Fibroblast of lung (primary cell): ENCODE results near the gene DOCK4. TPM values are rescaled to one million over a fixed set of nuclear protein-coding genes. Genes with fewer than 3 reads are reported as not detected.

Source experiments
- DNase-seq, 2 donors: peaks; one replicate each; pipeline versions ENCODE4 v3.0.0 to v3.0.0-alpha.2; 2010; ENCODE audit warnings: low read depth in 2 of 2
- H2AFZ ChIP-seq: 2 replicates; pipeline ENCODE4 v1.5.1; 2012; ENCODE audit warnings: low read length, control low read depth, inconsistent platforms
- H3K27ac ChIP-seq: 2 replicates; pipeline ENCODE4 v1.5.1; 2011; ENCODE audit warnings: low read length, control low read depth; ENCODE audit not compliant: insufficient read depth
- H3K27me3 ChIP-seq: 2 replicates; pipeline ENCODE4 v1.5.1; 2011; ENCODE audit warnings: mild to moderate bottlenecking, low read length; ENCODE audit not compliant: control insufficient read depth, insufficient read depth
- H3K36me3 ChIP-seq: 2 replicates; pipeline ENCODE4 v1.5.1; 2011; ENCODE audit warnings: low read length; ENCODE audit not compliant: control insufficient read depth, insufficient read depth
- H3K4me1 ChIP-seq: 2 replicates; pipeline ENCODE4 v1.5.1; 2011; ENCODE audit warnings: low read length; ENCODE audit not compliant: control insufficient read depth, insufficient read depth; ENCODE audit errors: extremely low read depth
- H3K4me2 ChIP-seq: 2 replicates; pipeline ENCODE4 v1.5.1; 2011; ENCODE audit warnings: low read length, control low read depth; ENCODE audit not compliant: insufficient read depth; ENCODE audit errors: extremely low read depth
- H3K4me3 ChIP-seq, 4 experiments: fragments of 200-600 bp in 1 of 4; sonication (generic) in 1 of 4; replicated peaks in 1 of 4; 2 replicates each; pipeline ENCODE4 v1.5.1; 2011 to 2016; ENCODE audit warnings: low read length in 4 of 4, low read depth in 3 of 4, mild to moderate bottlenecking in 3 of 4, control low read depth in 2 of 4, inconsistent platforms in 1 of 4, mixed read lengths in 1 of 4; ENCODE audit not compliant: insufficient read depth in 1 of 4; ENCODE audit errors: control extremely low read depth in 1 of 4
- H3K79me2 ChIP-seq: 2 replicates; pipeline ENCODE4 v1.5.1; 2012; ENCODE audit warnings: mild to moderate bottlenecking, low read length, inconsistent platforms; ENCODE audit not compliant: control insufficient read depth, insufficient read depth
- H3K9ac ChIP-seq: 2 replicates; pipeline ENCODE4 v1.5.1; 2011; ENCODE audit warnings: mild to moderate bottlenecking, low read length, control low read depth; ENCODE audit not compliant: insufficient read depth
- H3K9me3 ChIP-seq: 2 replicates; pipeline ENCODE4 v1.5.1; 2012; ENCODE audit warnings: low read depth, low read length; ENCODE audit not compliant: control insufficient read depth, insufficient read depth
- H4K20me1 ChIP-seq: 2 replicates; pipeline ENCODE4 v1.5.1; 2011; ENCODE audit warnings: low read length; ENCODE audit not compliant: control insufficient read depth, insufficient read depth; ENCODE audit errors: extremely low read depth
- EZH2 ChIP-seq: IDR thresholded peaks from 2 replicates; pipeline ENCODE4 v1.5.1; 2012; ENCODE audit warnings: low read length, control low read depth, mild to moderate bottlenecking; ENCODE audit errors: missing control alignments
- polyA plus RNA-seq, 2 donors: library from polyadenylated mRNA; depleted of rRNA in 1 of 2; stranded (reverse) in 1 of 2; unstranded in 1 of 2; fragments of >200 nt; gene quantifications; 2 replicates each; pipeline ENCODE4 v1.2.1, GENCODE V29; 2011 to 2012; ENCODE audit warnings: missing spikeins in 1 of 2
- total RNA-seq: library from RNA; depleted of rRNA; stranded (reverse); fragments of >200 nt; gene quantifications from 2 replicates; pipeline ENCODE4 v1.2.1, GENCODE V29; 2014
- TF ChIP-seq, protein P1 (sequence below), 2 donors: IDR thresholded peaks in 1 of 2; conservative IDR thresholded peaks in 1 of 2; 1 replicate in 1 of 2; 2 replicates in 1 of 2; pipeline ENCODE4 v1.5.1; 2011 to 2012; ENCODE audit warnings: low read length in 2 of 2, control low read depth in 1 of 2, inconsistent platforms in 1 of 2, low read depth in 1 of 2, mild to moderate bottlenecking in 1 of 2

DOCK4 gene
- total and polyA plus RNA-seq, 2 donors (not counting 1 experiment from before 2014, with no cell fraction given) = 20.8 to 39.3 TPM

DNA sequence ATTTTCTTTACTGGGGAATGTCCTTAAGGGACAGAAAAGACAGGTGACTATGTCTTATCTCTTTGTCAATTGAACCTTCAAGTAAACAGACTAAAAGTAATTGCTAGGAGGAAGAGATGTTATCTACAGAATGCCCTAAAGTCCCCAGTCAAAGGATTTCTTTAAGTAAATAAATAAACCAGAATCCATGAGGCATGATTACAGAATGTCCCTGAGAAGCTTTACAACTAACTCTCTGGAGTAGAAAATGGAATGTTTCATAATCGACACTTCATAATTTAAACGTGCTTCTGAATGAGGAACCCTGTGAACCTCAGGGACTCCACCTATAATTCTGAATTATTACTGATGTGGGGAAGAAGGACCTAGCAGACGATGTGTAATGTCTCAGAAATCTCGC lies 456.0 kb downstream of the DOCK4 start:
- Histone ChIP-seq H3K79me2 (no peaks in the 10 kb centered on the region), H3K36me3 (no peaks in the 10 kb centered on the region), H3K27ac (no peak overlapping the region), H2AFZ (no peak overlapping the region), H3K9ac (no peak overlapping the region), H4K20me1 (no peaks in the 10 kb centered on the region), H3K4me1 (no peaks in the 10 kb centered on the region), H3K27me3 (no peaks in the 10 kb centered on the region), H3K4me3 (no peak overlapping the region), H3K9me3 (no peaks in the 10 kb centered on the region), H3K4me2 (no peak overlapping the region)
- DNase-seq = no peak
- TF ChIP-seq EZH2 = no peak
- TF ChIP-seq, protein P1, sequence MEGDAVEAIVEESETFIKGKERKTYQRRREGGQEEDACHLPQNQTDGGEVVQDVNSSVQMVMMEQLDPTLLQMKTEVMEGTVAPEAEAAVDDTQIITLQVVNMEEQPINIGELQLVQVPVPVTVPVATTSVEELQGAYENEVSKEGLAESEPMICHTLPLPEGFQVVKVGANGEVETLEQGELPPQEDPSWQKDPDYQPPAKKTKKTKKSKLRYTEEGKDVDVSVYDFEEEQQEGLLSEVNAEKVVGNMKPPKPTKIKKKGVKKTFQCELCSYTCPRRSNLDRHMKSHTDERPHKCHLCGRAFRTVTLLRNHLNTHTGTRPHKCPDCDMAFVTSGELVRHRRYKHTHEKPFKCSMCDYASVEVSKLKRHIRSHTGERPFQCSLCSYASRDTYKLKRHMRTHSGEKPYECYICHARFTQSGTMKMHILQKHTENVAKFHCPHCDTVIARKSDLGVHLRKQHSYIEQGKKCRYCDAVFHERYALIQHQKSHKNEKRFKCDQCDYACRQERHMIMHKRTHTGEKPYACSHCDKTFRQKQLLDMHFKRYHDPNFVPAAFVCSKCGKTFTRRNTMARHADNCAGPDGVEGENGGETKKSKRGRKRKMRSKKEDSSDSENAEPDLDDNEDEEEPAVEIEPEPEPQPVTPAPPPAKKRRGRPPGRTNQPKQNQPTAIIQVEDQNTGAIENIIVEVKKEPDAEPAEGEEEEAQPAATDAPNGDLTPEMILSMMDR (conservative IDR thresholded peaks at IDR 0.05 in 1 of 2, IDR thresholded peaks at IDR 0.05 in 1 of 2; ENCODE audit: low read depth in 1 of 2, low read length in 2 of 2) = no peak

DNA sequence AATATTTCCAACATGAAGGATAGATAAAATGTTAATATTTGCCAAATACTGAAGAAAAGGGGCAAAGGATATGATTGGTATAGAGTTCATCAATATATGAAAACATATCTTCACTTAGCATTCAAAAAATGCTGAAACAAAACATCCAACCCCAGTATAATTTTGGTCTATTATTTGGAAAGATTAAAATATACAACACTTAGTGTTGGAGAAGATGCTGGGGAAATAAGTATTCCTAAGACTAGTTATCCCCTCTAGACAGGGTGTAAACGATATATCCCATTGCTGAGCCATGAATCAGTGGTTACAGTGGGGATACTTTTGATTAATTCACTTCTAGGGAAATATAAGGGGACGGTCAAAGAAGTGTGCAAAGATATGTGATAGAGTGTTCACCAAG lies 456.6 kb downstream of the DOCK4 start:
- TF ChIP-seq, protein P1 (conservative IDR thresholded peaks at IDR 0.05 in 1 of 2, IDR thresholded peaks at IDR 0.05 in 1 of 2; ENCODE audit: low read depth in 1 of 2, low read length in 2 of 2) = no peak
- no peak for TF ChIP-seq EZH2
- no peaks in the 10 kb centered on the region for H3K36me3 ChIP-seq
- H3K4me1 ChIP-seq = no peaks in the 10 kb centered on the region
- no peaks in the 10 kb centered on the region for H3K79me2 ChIP-seq
- H3K4me2 ChIP-seq = no peak overlapping the region
- DNase-seq = no peak
- no peak overlapping the region for H3K9ac ChIP-seq
- H3K4me3 ChIP-seq = no peak overlapping the region
- no peaks in the 10 kb centered on the region for H4K20me1 ChIP-seq
- H3K27ac ChIP-seq = no peak overlapping the region
- H3K9me3 ChIP-seq = no peaks in the 10 kb centered on the region
- H3K27me3 ChIP-seq = no peaks in the 10 kb centered on the region
- no peak overlapping the region for H2AFZ ChIP-seq

DNA sequence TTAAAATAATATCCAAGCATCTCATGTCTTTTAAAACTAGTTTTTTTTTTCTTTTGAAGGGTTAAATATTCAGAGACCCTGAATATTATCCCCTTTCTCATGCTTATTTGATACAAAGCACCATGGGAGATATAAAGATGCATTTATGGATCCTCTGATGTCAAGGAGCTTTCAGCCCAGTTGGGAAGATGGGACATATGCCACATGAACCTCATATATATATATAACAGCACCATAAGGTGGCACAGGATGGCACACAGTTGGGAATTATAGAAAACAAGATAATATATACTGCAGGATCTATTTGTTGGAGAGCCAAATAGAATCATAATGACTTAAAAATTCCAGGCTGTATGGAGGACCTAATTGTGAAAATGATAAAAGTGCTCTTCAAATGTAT lies 458.5 kb downstream of the DOCK4 start:
- H3K4me3 ChIP-seq = no peak overlapping the region
- no peaks in the 10 kb centered on the region for H3K79me2 ChIP-seq
- no peak for DNase-seq
- H3K9me3 ChIP-seq = no peaks in the 10 kb centered on the region
- H3K9ac ChIP-seq = no peak overlapping the region
- no peak overlapping the region for H2AFZ ChIP-seq
- H4K20me1 ChIP-seq = no peaks in the 10 kb centered on the region
- H3K27ac ChIP-seq = no peak overlapping the region
- no peaks in the 10 kb centered on the region for H3K4me1 ChIP-seq
- no peaks in the 10 kb centered on the region for H3K36me3 ChIP-seq
- no peak for TF ChIP-seq EZH2
- TF ChIP-seq, protein P1 (conservative IDR thresholded peaks at IDR 0.05 in 1 of 2, IDR thresholded peaks at IDR 0.05 in 1 of 2; ENCODE audit: low read depth in 1 of 2, low read length in 2 of 2) = no peak
- H3K27me3 ChIP-seq = no peaks in the 10 kb centered on the region
- no peak overlapping the region for H3K4me2 ChIP-seq
